Measurements from ENCODE around the gene C1orf174.

DNA sequence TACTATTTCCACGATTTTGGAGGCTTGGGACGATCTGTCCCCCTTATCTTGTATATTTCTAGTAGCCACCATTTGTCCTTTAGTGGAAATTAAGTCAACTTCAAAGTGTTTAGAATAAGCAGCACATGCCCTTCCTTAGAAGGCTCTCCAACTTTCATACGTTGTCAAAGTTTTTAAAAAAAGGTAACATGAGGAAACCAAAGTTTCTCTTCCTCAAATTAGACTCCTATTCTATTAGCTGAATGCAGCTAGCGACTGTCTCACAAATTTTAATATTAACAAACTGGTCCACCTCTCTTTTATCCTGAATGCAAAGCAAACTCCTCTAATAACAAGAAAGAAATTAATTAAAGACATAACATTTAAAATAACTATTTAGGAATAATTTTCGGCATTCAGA, 6.9 kb downstream of the C1orf174 start:
- TF ChIP-seq, protein P1, sequence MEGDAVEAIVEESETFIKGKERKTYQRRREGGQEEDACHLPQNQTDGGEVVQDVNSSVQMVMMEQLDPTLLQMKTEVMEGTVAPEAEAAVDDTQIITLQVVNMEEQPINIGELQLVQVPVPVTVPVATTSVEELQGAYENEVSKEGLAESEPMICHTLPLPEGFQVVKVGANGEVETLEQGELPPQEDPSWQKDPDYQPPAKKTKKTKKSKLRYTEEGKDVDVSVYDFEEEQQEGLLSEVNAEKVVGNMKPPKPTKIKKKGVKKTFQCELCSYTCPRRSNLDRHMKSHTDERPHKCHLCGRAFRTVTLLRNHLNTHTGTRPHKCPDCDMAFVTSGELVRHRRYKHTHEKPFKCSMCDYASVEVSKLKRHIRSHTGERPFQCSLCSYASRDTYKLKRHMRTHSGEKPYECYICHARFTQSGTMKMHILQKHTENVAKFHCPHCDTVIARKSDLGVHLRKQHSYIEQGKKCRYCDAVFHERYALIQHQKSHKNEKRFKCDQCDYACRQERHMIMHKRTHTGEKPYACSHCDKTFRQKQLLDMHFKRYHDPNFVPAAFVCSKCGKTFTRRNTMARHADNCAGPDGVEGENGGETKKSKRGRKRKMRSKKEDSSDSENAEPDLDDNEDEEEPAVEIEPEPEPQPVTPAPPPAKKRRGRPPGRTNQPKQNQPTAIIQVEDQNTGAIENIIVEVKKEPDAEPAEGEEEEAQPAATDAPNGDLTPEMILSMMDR (conservative IDR thresholded peaks at IDR 0.05 in 1 of 2, IDR thresholded peaks at IDR 0.05 in 1 of 2; ENCODE audit: low read depth in 1 of 2, low read length in 2 of 2) = no peak
- no peak for TF ChIP-seq EZH2 (IDR thresholded peaks at IDR 0.05; ENCODE audit: low read length, missing control alignments)

All from fibroblast of lung (primary cell).